GDM1 (cell line): Measurements from ENCODE around the gene SPDYC.
"Not testable (repeated sequence)": the region's sequence is repeated elsewhere in the genome, so short reads cannot be mapped to it uniquely, and the experiment has no call there.

Experiments used
- DNase-seq: peaks from one replicate; lab custom pipeline; 2025; lab: John Stamatoyannopoulos, UW

Gene SPDYC

DNA sequence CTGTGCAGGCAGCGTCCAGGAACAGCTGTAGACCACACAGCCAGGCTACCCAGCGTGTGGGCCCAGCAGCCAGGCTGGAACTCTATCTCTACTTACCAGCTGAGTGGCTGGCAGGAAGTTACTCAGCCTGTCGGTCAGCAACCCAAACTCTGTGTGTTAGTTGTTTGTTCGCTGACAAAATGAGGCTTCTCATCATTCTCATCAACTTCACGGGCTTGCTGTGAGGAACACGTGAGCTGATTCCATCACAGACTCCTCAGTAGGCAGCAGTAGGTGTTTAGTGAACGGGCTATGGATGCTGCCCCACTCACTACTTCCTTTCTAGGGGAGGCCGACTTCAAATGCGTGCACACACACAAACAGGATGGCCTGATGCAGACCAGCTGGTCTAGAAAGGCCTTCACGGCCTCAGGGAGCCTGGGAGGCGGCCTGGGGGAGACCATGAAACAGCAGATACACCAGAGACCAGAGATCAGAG lies 830 bp upstream of the SPDYC start:
- DNase-seq = peak; percentile 60

DNA sequence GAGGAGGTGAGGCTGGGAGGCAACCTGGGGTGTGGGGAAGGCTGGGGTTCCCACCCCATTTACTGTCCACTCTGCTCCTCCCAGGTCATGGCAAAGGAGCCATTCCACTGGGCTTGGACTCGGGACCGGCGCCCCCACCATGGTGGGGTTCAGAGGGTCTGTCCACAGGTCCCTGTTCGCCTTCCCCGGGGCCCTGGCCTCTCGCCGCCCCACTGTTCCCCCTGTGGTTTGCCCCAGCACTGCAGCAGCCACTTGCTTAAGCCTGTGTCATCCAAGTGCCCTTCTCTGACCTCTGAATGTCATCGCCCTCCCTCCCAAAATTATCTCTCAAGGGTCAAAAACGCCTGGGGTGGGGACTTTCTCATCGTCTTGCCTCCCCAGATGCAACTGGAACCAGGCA lies 2.6 kb downstream of the SPDYC start:
- DNase-seq = no peak

DNA sequence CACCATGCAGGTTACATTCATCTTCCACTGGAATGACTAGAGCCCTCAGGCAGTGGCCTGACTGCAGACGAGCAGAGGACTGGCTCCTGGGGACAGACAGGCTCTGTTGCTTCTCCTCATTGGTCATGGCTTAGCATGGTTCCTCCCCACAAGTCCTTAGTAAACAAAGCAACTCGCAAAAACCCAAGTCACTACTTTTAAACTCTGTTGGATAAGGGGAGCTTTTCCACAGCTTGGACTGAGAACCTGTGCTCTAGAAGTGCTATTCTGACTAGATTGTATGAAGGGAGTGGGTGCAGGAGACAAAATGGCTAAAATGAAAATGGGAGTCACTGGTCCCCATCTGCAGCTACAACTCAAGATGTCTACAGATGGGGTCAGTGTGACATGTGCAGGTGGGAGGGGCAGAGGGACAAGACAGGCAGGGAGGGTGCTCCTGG lies 4.6 kb downstream of the SPDYC start:
- DNase-seq = not testable (repeated sequence)

DNA sequence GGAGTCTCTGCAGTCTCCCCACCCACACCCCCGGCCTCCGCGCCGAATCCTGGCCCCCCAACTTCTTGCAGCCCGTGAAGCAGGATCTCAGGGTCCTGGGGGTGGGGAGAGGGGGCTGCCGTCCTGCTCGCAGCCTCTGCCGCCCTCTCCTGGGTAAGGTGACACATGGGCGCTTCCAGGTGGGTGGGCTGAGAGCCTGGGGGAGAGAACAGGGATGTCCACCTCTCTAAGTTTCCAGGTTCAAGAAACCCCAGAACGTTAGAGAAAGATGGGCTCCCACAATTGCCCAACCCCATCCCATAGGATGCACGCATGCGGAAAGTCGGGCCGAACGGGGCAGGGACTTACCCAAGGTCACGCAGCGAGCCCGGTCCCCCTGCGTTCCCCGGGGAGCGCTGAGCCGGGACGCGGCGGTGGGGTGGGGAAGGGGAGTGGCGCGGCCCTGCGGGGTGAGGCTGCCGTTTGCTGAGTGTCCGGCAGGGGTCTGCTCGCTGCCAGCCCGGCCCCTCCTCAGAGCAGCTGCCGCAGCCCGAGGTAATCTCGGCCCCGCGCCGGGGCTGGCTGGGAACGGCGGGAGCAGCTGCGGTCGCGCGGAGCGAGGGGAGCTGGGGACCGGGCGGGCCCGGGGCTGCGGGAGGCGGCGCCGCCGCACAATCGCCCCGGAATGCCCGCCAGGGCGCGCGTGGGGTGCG lies 11.0 kb downstream of the SPDYC start:
- DNase-seq = peak; percentile 38

DNA sequence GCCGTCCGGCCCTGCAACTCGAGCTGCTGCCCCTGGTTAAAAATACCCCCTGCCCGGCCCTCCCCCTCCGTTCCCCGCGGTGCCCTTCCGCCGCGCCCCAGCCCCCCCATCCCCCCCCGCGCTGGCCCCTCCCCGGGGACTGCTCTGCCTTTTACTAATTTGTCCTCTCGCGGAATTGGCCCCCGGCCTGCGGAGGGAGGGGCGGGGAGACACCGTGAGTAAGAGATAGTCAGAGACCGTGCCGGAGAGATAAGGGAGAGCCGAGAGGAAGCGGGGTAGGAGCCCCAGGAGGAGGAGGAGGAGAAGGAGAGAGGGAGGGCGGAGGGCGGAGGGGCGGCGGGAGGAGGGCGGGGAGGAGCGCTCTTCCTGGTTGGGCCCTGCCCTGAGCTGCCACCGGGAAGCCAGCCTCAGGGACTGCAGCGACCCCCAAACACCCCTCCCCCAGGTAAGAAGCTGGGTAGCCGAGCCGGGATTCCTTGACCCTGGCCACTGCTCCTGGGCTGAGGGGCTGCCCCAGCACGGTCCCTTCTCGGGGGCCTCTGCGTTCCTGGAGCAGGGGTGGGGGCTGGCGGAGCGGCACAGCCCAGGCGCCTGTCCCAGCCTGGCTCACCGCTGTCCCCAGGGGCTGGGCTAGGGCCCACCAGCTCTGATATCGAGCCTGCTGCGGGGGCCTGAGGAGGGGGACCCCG lies 11.7 kb downstream of the SPDYC start, which contains the start of gene CAPN1:
Gene CAPN1 (plus strand): TSS at position 360 of the 689 bp plus-strand sequence. CDS start 774 bp downstream, outside the sequence.
- DNase-seq = peak; percentile 74

DNA sequence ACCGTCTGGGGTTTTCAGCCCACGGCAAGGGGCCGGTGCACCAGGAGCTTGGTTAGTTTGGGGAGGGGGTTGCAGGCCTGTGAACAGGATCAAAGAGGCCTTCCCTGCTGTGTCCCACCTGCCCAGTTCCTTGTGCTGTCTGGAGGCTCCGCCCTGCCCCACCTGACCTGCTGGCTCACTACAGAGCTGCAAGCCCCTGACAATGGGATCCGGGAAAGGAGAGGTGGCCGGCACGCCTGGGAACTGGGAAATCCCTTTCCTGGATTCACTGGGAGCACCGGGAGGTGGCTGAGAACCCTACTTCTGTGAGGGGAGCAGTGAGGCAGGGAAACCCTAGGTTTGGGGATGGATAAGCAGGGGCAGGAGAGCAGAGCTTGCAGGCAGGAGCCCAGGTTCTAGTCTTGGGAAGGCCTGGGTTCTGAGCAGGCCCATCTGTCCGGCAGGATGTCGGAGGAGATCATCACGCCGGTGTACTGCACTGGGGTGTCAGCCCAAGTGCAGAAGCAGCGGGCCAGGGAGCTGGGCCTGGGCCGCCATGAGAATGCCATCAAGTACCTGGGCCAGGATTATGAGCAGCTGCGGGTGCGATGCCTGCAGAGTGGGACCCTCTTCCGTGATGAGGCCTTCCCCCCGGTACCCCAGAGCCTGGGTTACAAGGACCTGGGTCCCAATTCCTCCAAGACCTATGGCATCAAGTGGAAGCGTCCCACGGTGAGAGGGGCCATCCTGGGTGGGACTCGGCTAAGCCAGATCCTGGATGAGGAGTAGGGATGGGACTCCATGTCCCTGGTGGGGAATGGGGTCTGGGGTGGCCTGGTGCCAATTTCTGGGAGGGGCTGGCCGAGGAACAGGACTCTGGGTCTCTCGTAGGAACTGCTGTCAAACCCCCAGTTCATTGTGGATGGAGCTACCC lies 12.5 kb downstream of the SPDYC start:
- DNase-seq = no peak

DNA sequence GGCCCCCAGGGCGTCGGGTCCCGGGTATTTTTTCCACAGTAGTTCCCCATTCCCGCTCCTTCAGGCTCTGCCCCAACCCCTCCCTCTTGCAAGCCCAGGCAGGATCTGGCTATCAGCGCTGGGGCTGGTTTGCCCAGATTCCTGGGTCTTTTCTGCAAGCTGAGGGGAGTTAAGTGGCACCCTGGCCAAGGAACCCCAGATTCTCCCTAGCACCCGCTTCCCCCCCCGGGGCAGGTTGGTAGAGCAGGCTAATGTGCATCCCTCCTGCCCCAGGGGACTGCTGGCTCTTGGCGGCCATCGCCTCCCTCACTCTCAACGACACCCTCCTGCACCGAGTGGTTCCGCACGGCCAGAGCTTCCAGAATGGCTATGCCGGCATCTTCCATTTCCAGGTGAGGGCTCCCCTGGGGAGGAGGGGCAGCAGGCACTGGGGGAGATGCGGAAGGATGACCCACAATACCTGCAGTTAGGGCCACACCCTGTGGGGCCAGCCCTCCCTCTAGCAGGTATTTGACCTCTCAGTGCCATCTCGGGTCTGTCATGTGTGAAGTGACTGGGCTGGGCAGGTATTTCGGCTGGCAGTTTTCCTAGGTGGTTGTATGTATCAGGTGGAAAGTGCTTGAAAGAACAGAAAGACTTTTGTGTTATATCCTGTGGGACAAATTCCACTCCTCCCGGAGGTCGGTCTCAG lies 13.3 kb downstream of the SPDYC start:
- DNase-seq = no peak

DNA sequence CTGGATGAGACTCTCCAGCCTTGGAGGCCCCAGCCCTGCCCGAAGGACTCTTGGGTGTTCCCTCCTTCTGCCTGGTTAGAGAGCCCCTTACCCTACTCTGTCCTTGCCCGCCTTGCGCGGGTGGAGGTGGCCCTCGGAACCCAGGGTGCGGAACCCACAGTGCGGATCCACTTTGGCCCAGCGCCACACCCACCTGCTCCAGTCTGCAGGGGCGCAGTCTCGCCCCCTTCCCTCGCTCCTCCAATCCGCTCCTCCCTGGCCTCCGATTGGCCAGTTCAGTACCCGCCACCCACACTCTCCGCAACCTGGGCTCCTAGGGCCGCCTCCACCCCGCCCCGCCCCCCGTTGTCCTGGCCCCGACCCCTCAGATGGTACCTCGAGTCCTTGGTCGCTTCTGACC lies 14.1 kb downstream of the SPDYC start:
- no peak for DNase-seq

DNA sequence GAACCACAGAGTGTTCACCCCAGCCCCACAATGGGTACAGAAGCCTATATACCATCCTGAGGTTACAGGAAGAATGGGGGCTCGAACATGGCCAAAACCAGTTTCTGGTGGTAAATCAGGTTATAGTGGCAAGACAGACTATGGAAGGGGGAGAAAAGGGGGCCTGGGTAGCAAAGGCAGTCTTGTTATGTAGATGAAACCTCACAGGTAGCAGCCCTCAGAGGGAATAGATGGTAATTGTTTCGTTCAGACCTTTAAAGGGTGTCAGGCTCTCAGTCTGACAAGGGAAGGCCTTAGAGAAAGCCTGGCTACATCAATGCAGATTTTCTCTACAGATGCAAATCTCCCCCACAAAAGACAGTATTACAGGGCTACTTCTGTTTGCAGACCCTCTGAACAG lies 15.1 kb downstream of the SPDYC start:
- no peak for DNase-seq

DNA sequence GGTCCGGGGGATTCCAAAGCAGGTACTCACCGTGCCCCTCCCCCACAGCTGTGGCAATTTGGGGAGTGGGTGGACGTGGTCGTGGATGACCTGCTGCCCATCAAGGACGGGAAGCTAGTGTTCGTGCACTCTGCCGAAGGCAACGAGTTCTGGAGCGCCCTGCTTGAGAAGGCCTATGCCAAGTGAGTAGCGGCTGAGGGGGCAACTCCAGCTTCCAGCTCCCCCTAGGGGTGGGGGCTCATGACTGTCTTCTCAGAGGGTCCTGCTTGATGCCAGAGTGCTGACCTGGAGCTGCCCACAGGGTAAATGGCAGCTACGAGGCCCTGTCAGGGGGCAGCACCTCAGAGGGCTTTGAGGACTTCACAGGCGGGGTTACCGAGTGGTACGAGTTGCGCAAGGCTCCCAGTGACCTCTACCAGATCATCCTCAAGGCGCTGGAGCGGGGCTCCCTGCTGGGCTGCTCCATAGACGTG lies 15.9 kb downstream of the SPDYC start:
- no peak for DNase-seq

DNA sequence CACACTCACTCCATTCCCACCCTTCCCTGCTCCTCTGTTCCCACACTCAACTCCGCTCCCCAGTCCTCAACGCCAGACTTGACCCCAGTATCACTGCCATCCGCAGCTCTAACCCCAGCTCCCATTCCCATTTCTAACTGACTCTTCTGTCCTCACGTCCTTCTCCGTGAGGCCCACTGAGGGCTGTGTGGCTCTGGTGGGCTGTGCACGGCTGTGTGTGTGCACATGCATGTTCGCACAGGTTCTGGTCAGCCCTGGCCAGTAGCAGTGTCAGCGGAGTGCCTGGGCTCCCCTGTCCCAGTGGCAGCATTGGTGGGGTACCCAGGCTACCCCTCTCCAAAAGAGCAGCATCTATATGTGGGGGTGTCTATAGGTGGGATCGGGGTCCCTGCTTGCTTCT lies 16.7 kb downstream of the SPDYC start:
- DNase-seq = no peak

DNA sequence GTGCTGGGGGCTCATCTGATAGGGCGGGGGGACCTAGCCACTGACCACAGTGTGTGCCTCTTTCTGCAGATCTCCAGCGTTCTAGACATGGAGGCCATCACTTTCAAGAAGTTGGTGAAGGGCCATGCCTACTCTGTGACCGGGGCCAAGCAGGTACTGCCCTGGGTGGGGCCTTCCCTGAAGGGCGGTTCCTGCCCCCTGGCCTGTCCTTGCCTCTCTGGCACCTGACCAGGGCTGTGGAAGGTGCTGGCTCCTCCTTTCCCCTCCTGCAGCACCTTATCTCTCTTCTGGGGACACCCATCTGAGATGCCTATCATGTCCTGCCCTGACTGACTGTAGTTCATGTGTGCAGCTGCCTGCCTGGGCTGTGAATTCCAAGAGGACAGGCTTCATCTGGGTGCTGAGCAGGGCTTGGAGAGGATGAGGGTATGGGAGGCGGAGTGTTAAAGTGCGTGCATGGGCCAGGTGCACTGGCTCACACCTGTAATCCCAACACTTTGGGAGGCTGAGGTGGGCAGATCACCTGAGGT lies 17.2 kb downstream of the SPDYC start:
- DNase-seq = no peak

DNA sequence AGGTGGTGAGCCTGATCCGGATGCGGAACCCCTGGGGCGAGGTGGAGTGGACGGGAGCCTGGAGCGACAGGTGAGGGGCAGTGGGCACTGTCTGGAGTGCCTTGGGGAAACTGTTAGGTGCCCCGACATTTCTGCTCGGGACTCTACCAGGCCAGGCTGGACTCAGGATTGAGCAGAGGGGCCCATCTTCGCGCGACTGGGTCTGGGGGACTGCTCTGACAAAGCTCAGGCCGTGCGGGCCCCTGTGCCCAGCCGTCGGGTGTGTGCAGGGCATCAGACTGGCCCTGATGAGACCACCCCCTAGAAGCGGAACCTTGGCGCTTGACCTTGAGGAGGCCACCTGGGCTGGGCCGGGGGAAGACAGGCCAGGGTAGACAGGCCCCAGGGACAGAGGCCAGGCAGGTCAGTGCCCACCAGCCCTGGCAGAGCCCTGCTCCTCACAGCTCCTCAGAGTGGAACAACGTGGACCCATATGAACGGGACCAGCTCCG lies 18.0 kb downstream of the SPDYC start:
- no peak for DNase-seq

DNA sequence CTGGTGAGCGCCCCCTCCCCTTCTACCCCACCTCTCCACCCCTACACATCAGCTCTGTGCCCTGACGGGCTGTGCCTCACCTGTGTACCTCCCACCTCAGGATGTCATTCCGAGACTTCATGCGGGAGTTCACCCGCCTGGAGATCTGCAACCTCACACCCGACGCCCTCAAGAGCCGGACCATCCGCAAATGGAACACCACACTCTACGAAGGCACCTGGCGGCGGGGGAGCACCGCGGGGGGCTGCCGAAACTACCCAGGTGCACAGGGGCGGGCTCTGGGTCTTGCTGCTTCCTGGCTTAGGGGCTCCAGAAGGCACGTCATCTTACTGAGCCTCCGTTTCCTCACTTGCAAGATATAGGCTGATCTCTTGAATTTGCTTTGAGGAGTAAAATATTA lies 18.5 kb downstream of the SPDYC start:
- DNase-seq = no peak

DNA sequence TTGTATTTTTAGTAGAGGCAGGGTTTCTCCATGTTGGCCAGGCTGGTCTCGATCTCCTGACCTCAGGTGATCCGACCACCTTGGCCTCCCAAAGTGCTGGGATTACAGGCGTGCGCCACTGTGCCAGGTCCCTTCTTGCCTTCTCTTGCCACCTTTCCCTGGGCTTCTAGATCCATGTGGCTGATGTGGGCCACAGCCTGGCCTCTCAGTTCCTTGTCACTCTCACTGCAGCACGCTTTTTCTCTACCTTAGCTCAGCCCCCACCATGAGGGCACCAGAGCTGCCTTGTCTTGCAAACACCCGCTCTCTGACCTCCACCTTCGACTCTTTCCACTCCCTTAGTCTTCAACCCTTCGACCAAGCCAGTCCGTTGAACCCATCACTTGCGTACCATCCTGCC lies 19.2 kb downstream of the SPDYC start:
- no peak for DNase-seq

DNA sequence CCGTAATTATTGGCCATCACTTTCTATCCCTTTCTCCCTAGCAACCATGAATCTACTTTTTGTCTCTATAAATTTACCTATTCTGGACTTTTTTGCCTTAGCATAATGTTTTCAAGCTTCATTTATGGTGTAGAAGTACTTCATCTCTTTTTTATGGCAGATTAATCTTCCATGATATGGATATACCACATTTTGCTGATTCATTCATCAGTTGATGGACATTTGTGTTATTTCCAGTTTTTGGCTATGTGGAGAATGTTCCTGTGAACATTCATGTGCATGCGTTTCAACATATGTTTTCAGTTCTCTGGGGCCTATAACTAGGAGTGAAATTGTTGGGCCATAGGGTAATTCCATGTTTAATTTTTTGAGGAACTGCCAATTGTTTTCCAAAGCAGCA lies 24.5 kb downstream of the SPDYC start:
- DNase-seq = no peak

DNA sequence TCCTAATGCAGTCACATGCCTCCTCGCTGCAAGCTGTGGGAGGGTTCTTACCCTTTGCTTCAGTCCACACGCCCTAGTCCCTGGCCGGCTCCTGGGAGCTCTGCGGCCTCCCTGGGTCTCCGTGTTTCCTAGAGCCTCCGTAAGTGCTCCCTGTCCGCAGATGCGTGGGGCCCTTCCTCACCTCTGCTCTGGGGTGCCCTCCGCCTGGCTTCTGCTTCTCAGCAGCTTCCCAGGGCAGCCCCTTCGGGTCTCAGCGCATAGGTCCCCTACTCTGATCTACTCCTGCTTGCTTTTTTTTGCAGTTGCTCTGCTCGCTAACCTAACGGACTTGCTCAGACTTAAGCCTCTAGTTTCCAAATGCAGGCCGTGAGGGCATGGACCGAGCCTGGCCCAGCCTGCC lies 34.1 kb downstream of the SPDYC start:
- DNase-seq = no peak

DNA sequence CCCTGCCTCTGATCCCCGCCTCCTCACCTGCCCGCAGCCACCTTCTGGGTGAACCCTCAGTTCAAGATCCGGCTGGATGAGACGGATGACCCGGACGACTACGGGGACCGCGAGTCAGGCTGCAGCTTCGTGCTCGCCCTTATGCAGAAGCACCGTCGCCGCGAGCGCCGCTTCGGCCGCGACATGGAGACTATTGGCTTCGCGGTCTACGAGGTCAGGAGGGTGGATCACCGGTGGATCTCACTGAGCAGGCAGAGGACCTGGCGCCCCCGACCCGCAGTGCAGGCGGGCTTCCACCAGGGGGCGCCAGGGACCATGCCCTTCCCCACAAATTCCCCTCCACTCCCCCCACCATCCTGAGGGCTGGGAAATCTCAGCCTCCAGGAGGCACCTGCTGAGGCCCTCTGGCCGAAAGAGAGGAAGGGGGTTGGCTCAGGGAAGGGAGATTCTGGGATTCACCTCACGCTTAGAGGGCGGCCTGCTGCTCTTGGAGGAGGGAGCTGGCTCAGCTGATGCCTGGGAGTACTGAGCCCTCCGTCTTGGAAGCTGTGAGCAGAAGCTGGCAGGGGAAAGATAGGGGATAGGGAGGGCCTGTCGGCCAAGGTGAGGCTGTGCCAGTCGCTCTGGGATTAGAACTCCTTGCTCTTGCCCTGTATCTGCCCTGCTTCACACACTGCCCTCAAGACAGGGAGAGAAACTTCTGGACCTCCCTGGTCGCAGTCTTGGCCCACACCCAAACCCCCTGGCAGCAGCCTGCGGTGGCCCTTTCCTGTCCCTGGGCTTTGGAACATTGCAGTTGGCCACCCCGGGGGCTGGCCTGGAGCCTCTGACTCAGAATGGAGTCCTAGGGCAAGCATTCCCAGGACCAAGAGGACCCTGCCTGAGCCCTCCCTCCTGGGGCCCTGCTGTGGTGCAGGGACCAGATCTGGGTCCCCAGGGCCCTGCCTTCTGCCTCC lies 34.9 kb downstream of the SPDYC start:
- DNase-seq = peak; percentile 47

DNA sequence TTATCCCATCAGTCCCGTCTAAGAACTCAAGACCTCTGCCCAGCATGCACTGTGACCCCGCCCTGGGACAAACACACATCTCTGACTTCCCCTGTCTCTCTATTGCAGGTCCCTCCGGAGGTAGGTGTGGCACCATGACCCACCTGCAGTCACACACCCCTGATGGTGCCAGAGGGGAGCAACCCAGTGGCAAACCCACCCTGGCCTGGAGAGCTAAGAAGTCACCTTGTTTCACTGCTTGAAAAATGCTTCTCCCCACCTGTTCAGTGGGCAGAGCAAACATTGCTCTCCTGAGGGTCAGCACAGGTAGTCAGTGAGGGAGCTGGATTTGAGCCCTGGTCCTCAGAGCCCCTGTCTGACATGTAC lies 35.6 kb downstream of the SPDYC start:
- no peak for DNase-seq

DNA sequence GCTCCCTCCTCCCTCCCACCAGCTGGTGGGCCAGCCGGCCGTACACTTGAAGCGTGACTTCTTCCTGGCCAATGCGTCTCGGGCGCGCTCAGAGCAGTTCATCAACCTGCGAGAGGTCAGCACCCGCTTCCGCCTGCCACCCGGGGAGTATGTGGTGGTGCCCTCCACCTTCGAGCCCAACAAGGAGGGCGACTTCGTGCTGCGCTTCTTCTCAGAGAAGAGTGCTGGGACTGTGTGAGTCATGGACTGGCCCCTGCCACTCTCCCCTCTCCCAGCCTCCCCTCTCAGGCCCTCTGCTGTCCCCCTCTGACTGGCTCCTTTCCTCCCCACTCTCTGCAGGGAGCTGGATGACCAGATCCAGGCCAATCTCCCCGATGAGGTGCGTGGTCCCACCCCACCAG lies 36.4 kb downstream of the SPDYC start:
- no peak for DNase-seq
